Right ventricle myocardium superior (tissue), 1 donor: ENCODE data around the gene IBA57. TPM values are rescaled to one million over a fixed set of nuclear protein-coding genes. Genes with fewer than 3 reads are reported as not detected.
"Not testable (repeated sequence)": the region's sequence is repeated elsewhere in the genome, so short reads cannot be mapped to it uniquely, and the experiment has no call there.

Experiments used
- ATAC-seq: fragments of 200-7000 bp; cut with Tn5 transposase; one replicate; pipeline ENCODE4 v1.9.1; 2020; ENCODE audit warnings: mild to moderate bottlenecking; ENCODE audit not compliant: poor library complexity
- DNase-seq: peaks from one replicate; pipeline ENCODE4 v3.0.0-alpha.2; 2020
- intact Hi-C: fragments of 100-400 bp; cut with DNase I; formaldehyde crosslinking; loops from one replicate; pipeline ENCODE4 v1.11.2; 2022
- total RNA-seq: library from RNA; stranded (reverse); fragmentation: NEBNext Ultra II Directional; extraction: Animal tissue kit (Norgen Biotek cat#: 25700); gene quantifications from one replicate; pipeline ENCODE4 v1.2.1, GENCODE V29; 2021
- donor health status: DM: no; HTN: yes; CAD: no; lungs with severe emphysema.

Gene IBA57
- total RNA-seq, 1 donor from 2014 or later, result 14.8 TPM

GRCh38 chr1:228164561-228165371 lies 838 bp upstream of the IBA57 start:
- DNase-seq, result peak; percentile 50
- intact Hi-C loops, result loop anchor here (2.0 kb wide), 1 partner anchor 24 kb away; the partner anchor contains the start of gene GUK1
- no peak for ATAC-seq

- intact Hi-C loops, result no loop called here
- ATAC-seq (peak; percentile 35), DNase-seq (peak; percentile 79)
Measured at GRCh38 chr1:228166170-228166936, 749 bp downstream of the IBA57 start.

- no peak for DNase-seq
- ATAC-seq, result no peak
- intact Hi-C loops, result no loop called here
Measured at GRCh38 chr1:228168563-228169270, 3.1 kb downstream of the IBA57 start.

GRCh38 chr1:228169345-228169744 lies 3.7 kb downstream of the IBA57 start:
- intact Hi-C loops, result no loop called here
- no peak for ATAC-seq

GRCh38 chr1:228170666-228171065 lies 5.1 kb downstream of the IBA57 start:
- DNase-seq (no peak), ATAC-seq (no peak)
- intact Hi-C loops, result no loop called here

More at GRCh38 chr1:228169345-228169744, 3.7 kb downstream of the IBA57 start:
- no peak for DNase-seq

- intact Hi-C loops, result no loop called here
- DNase-seq (no peak), ATAC-seq (no peak)
Measured at GRCh38 chr1:228171221-228171891, 5.8 kb downstream of the IBA57 start.

GRCh38 chr1:228172591-228173527 lies 7.3 kb downstream of the IBA57 start:
- ATAC-seq (no peak), DNase-seq (no peak)
- intact Hi-C loops, result no loop called here

GRCh38 chr1:228173528-228174481 lies 8.2 kb downstream of the IBA57 start:
- intact Hi-C loops, ATAC-seq: not testable (repeated sequence)
- peak; percentile 44 for DNase-seq

GRCh38 chr1:228174482-228175315 lies 9.1 kb downstream of the IBA57 start:
- intact Hi-C loops, result no loop called here
- DNase-seq (peak; percentile 51), ATAC-seq (peak; percentile 32)

- no peak for ATAC-seq
- intact Hi-C loops, result no loop called here
- DNase-seq, result no peak
Measured at GRCh38 chr1:228175316-228176023, 9.9 kb downstream of the IBA57 start.

- DNase-seq, result no peak
- intact Hi-C loops, result no loop called here
- peak; percentile 42 for ATAC-seq
Measured at GRCh38 chr1:228176024-228176395, 10.4 kb downstream of the IBA57 start.

GRCh38 chr1:228176461-228177182 lies 11.0 kb downstream of the IBA57 start:
- intact Hi-C loops, result no loop called here
- ATAC-seq (peak; percentile 78), DNase-seq (peak; percentile 75)

- intact Hi-C loops, result no loop called here
- no peak for ATAC-seq
- no peak for DNase-seq
Measured at GRCh38 chr1:228177183-228177475, 11.5 kb downstream of the IBA57 start.

GRCh38 chr1:228177721-228178710 lies 12.4 kb downstream of the IBA57 start:
- ATAC-seq, result no peak
- intact Hi-C loops, result no loop called here

More at GRCh38 chr1:228177721-228178710, 12.4 kb downstream of the IBA57 start:
- DNase-seq, result no peak
